Skeletal muscle tissue (tissue), 4 donors: ENCODE measurements around the gene MTR. TPM values are rescaled to one million over a fixed set of nuclear protein-coding genes. Genes with fewer than 3 reads are reported as not detected.

Experiments
- H3K27ac ChIP-seq: one replicate; pipeline ENCODE4 v1.7.0; 2013; ENCODE audit warnings: mild to moderate bottlenecking, low read depth, low read length, inconsistent platforms
- H3K27me3 ChIP-seq, 3 donors: one replicate each; pipeline ENCODE4 v1.7.0; 2013; ENCODE audit warnings: low read length in 3 of 3; ENCODE audit not compliant: control insufficient read depth in 3 of 3, insufficient read depth in 3 of 3
- H3K36me3 ChIP-seq, 3 donors: one replicate each; pipeline ENCODE4 v1.7.0; 2013; ENCODE audit warnings: low read length in 3 of 3; ENCODE audit not compliant: control insufficient read depth in 3 of 3, insufficient read depth in 3 of 3
- H3K4me1 ChIP-seq, 3 donors: one replicate each; pipeline ENCODE4 v1.7.0; 2013; ENCODE audit warnings: low read length in 3 of 3, mild to moderate bottlenecking in 3 of 3; ENCODE audit not compliant: control insufficient read depth in 3 of 3, insufficient read depth in 3 of 3
- H3K4me3 ChIP-seq, 3 donors: one replicate each; pipeline ENCODE4 v1.7.0; 2013; ENCODE audit warnings: low read length in 3 of 3
- H3K9ac ChIP-seq, 3 donors: one replicate each; pipeline ENCODE4 v1.7.0; 2013; ENCODE audit warnings: low read length in 3 of 3, mild to moderate bottlenecking in 3 of 3, moderate library complexity in 2 of 3, low read depth in 1 of 3
- H3K9me3 ChIP-seq, 3 donors: one replicate each; pipeline ENCODE4 v1.7.0; 2013; ENCODE audit warnings: low read length in 3 of 3; ENCODE audit not compliant: control insufficient read depth in 3 of 3
- total RNA-seq: library from RNA; depleted of rRNA; stranded (reverse); fragments of >200 nt; gene quantifications from one replicate; pipeline ENCODE4 v1.2.3, GENCODE V29; 2014
- donor health status: Osteomylitis.

Gene MTR
- total RNA-seq, 1 donor from 2014 or later, result 23.5 TPM

DNA sequence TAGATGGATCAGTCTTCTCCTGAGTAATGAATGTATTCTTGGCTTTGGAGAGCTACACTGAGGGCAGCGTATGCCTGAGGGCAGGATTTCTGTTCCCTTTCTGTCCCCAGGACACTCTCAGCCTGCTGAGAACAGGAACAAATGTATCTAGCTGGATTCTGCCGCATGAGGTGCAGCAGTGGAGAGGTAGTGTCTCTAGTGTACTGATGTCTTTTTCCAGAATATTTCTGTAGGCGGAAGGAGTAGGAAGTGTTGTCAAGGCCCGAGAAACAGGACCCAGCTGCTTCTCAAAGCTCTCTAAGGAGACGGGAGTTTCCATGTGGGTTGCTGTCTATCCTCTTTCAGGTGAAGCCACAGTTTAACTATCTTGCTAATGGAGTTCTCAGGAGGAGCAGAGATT, 143.7 kb downstream of the MTR start:
- Histone ChIP-seq H3K36me3 (no peaks in the 10 kb centered on the region), H3K27ac (no peak overlapping the region)

DNA sequence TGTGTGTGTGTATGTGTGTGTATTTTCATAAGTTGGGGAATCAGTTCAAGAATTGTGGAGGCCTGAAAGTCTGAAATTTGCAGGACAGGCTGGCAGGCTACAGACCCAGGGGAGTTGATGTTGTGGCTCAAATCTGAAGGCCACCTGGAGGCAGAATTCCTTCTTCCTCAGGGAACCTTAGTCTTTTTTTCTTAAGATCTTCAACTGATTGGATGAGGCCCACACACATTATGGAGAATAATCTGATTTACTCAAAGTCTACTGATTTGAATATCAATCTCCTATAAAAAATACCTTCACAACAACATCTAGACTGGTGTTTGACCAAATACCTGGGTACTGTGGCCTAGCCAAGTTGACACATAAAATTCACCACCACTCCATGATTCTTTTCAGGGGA, 147.3 kb downstream of the MTR start:
- H3K27me3 ChIP-seq, result no peaks in the 10 kb centered on the region
- H3K36me3 ChIP-seq, result no peaks in the 10 kb centered on the region
- no peak overlapping the region for H3K27ac ChIP-seq
- no peak overlapping the region for H3K9ac ChIP-seq
- H3K9me3 ChIP-seq, result no peaks in the 10 kb centered on the region
- H3K4me1 ChIP-seq, result no peaks in the 10 kb centered on the region
- H3K4me3 ChIP-seq, result no peak overlapping the region

More for the DNA sequence above, 143.7 kb downstream of the MTR start:
- Histone ChIP-seq H3K4me3 (no peak overlapping the region), H3K9me3 (no peaks in the 10 kb centered on the region), H3K27me3 (no peaks in the 10 kb centered on the region), H3K4me1 (no peaks in the 10 kb centered on the region), H3K9ac (no peak overlapping the region)

DNA sequence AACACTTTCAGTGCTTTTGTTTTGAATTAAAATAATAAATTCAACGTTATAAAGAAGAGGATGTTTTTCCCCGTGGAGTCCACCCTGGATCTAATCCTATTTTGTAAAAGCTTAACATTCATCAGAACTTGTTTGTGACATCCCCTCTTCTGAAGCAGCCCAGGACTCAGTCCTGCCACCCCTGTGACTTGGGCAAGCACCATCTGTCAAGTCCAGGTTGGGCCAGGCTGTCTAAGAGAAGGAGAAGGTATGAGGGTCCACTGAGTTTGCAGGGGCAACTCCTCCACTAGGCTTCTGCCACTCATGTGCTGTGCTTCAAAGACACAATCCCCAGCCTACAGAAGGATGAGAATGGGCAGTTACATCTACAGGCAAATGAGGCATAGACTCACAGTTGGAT, 149.5 kb downstream of the MTR start:
- Histone ChIP-seq H3K9ac (no peak overlapping the region), H3K4me3 (no peak overlapping the region), H3K27me3 (no peaks in the 10 kb centered on the region), H3K27ac (no peak overlapping the region), H3K4me1 (no peaks in the 10 kb centered on the region), H3K9me3 (no peaks in the 10 kb centered on the region), H3K36me3 (no peaks in the 10 kb centered on the region)

DNA sequence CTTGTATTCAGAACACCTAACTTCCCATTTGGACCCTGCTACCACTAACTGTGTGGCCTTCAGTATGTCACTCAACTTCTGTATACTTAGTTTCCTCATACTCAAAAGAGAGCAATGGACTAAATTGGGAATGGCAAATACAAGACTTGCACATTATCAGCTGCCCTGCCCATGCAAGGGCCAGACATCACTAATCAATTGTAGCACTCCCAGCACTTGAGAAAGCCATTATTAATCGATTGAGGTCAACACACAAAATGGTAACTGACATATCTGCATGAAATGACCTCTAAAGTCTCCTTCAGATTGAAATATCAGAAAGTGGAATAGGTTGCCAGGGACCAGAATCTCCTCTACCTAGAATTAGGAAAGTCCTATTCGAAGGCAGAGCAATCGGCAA, 149.9 kb downstream of the MTR start:
- no peak overlapping the region for H3K4me3 ChIP-seq
- no peaks in the 10 kb centered on the region for H3K9me3 ChIP-seq
- no peaks in the 10 kb centered on the region for H3K27me3 ChIP-seq
- no peaks in the 10 kb centered on the region for H3K4me1 ChIP-seq
- no peak overlapping the region for H3K9ac ChIP-seq
- H3K27ac ChIP-seq, result no peak overlapping the region
- H3K36me3 ChIP-seq, result no peaks in the 10 kb centered on the region

DNA sequence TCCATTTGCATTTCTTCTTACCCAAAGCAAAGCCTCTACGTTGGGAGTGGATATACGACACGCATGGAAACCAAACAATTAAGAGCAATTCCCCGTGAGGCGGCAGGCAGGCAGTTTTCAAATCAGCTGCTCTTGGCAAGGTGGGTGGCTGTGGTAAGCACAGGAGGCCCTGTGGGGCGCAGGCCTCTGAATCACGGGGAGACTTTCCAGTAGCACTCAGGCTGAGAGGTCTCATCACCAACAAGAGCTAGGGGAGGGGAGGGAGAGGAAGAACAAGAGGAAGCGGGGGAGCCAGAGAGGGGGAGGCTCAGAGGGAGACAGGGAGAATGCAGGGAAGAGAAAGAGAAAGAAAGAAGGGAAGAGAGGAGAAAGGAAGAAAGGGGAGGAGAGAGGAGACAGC, 152.7 kb downstream of the MTR start:
- Histone ChIP-seq H3K27me3 (no peaks in the 10 kb centered on the region), H3K27ac (no peak overlapping the region), H3K36me3 (no peaks in the 10 kb centered on the region), H3K4me1 (no peaks in the 10 kb centered on the region), H3K4me3 (no peak overlapping the region), H3K9ac (no peak overlapping the region), H3K9me3 (no peaks in the 10 kb centered on the region)

DNA sequence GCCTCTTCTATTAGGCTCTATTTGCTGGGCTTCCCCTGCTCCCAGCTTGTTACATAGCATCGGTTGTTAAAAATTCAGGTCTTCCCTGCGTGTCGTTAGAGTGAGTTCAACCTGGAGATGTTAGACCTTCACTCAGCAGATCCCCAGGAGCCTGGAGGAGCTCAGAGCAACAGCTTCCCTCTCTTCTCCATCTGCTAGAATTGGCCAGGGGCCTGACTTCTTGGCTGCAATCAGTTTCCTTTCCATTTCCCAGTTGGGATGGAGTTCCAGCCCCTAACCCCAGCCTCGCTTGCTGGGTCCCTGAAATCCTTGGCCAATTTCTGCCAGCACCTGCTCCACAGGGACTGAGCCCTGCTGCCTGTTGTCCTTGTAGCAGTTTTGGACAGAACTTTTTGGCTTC, 153.3 kb downstream of the MTR start:
- Histone ChIP-seq H3K27me3 (no peaks in the 10 kb centered on the region), H3K4me1 (no peaks in the 10 kb centered on the region)

DNA sequence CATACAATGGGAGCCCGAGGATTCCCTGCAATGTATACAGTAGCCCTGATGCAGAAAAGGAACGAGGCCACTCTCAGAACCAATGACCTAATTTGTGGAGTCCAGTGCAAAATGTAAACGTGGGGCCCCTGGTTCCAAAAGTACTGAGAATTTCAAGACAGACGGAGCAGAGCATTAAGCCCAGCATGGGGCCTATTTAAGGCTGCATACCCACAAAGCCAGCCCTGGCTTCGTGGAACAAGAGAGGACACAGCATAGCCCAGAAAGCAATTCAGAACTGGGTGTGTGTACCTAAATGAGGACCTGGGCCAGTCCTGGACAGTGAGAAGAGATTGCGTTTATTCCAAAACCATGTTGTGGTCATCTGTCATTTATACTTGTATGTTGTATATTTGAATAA, 153.9 kb downstream of the MTR start:
- Histone ChIP-seq H3K4me3 (no peak overlapping the region), H3K9me3 (no peaks in the 10 kb centered on the region), H3K36me3 (no peaks in the 10 kb centered on the region), H3K4me1 (no peaks in the 10 kb centered on the region), H3K9ac (no peak overlapping the region), H3K27me3 (no peaks in the 10 kb centered on the region), H3K27ac (no peak overlapping the region)

More for the DNA sequence above, 153.3 kb downstream of the MTR start:
- no peaks in the 10 kb centered on the region for H3K36me3 ChIP-seq
- no peak overlapping the region for H3K9ac ChIP-seq
- H3K9me3 ChIP-seq, result no peaks in the 10 kb centered on the region
- no peak overlapping the region for H3K4me3 ChIP-seq
- H3K27ac ChIP-seq, result no peak overlapping the region

DNA sequence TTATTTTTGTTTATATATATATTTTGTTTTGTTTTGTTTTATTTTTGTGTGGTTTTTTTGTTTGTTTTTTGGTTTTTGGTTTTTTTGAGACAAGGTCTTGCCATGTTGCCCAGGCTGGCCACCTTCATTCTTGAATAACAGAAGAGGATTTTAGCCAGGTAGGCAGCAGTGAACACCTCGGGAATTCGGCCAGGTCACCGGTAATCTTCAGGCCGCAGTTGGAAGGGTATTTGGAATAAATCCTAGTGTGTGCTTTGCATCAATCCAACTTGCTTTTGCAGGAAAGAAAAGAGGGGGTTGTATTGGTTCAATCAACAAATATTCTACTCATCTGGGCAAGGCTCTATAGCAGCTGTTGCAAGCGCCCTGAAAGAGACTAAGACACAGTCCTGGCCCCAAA, 155.3 kb downstream of the MTR start:
- Histone ChIP-seq H3K27me3 (no peaks in the 10 kb centered on the region), H3K27ac (no peak overlapping the region), H3K36me3 (no peaks in the 10 kb centered on the region), H3K4me3 (no peak overlapping the region), H3K9ac (no peak overlapping the region), H3K4me1 (no peaks in the 10 kb centered on the region), H3K9me3 (no peaks in the 10 kb centered on the region)

DNA sequence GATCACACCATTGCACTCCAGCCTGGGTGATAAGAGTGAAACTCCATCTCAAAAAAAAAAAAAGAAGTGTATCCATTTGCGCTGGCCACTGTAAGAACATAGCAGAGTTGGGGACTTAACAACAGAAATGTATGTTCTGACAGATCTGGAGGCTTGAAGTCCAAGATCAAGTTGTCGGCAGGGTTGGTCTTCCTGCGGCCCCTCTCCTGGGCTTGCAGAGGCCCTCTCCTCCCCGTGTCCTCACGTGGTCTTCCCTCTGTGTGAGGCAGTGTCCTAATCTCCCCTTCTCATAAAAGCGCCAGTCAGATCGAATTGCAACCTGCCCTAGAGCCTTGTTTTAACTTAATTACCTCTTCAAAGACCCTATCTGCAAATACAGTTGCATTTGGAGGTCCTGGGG, 156.6 kb downstream of the MTR start:
- no peaks in the 10 kb centered on the region for H3K27me3 ChIP-seq

DNA sequence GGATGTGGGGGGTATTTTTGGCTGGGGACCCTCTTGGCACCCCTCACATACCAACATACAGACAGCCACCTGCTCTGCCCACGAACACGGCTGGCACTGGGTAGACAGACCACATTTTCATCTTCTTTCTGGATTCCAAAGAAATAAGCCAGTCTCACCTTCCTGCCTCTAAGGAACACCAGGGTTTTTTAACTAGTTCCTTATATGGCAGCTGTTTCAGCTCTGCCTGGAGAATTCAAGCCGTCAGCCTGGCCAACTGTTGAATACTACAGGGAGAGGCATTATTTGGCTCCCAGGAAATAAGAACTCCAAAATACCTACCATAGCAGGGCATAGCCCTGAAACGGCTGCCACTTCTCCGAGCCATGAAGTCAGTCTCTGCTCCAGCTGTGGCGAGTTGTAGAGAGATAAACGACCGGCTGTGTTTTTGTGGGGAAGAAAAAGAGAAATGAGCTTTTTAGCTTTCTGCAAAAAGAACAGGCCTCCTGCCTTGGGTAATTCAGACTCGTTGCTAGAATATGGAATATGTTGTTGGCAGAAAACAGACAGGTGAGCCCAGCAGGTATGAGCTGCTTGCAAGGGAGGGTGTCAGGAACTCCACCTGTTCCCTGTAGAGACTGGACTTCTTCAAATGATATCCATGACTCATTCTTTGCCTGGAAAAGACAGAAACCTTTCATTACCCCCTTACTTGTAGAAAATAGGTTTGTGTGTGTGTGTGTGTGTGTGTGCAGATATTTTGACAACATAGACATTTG, 157.3 kb downstream of the MTR start:
- no peaks in the 10 kb centered on the region for H3K27me3 ChIP-seq
- no peaks in the 10 kb centered on the region for H3K4me1 ChIP-seq
- no peak overlapping the region for H3K4me3 ChIP-seq
- H3K9ac ChIP-seq, result no peak overlapping the region
- H3K36me3 ChIP-seq, result no peaks in the 10 kb centered on the region
- no peak overlapping the region for H3K27ac ChIP-seq
- no peaks in the 10 kb centered on the region for H3K9me3 ChIP-seq

More for the DNA sequence above, 156.6 kb downstream of the MTR start:
- no peak overlapping the region for H3K9ac ChIP-seq
- no peaks in the 10 kb centered on the region for H3K9me3 ChIP-seq
- no peak overlapping the region for H3K4me3 ChIP-seq
- H3K4me1 ChIP-seq, result no peaks in the 10 kb centered on the region
- no peaks in the 10 kb centered on the region for H3K36me3 ChIP-seq
- no peak overlapping the region for H3K27ac ChIP-seq
